HCT116 (cell line): ENCODE measurements around the gene PRPF39. TPM values are rescaled to one million over a fixed set of nuclear protein-coding genes. Genes with fewer than 3 reads are reported as not detected.

Experiments used
- ATAC-seq: fragments of 200-7000 bp; cut with Tn5 transposase; 2 replicates; pipeline ENCODE4 v1.9.1; 2020; ENCODE audit warnings: mild to moderate bottlenecking, moderate library complexity
- BruUV-seq: library from RNA; stranded (reverse); fragments of 400-500 nt; replicated peaks from 2 replicates; lab custom pipeline; 2021; lab: Mats Ljungman, UMichigan
- CTCF ChIA-PET: fragments of 300-600 bp; sonication (Branson Sonifier 250); formaldehyde crosslinking; loops from one replicate; lab custom pipeline; 2021; ENCODE audit warnings: antibody characterized with exemption; lab: Charles Lee
- POLR2A ChIA-PET: fragments of 300-600, 350-600 bp; sonication (Branson Sonifier 250); formaldehyde crosslinking; loops from one replicate; lab custom pipeline; 2021; ENCODE audit warnings: antibody characterized with exemption; lab: Charles Lee
- RAD21 ChIA-PET, 2 experiments: fragments of 300-600 bp; sonication (Branson Sonifier 250); formaldehyde crosslinking; loops; one replicate each; lab custom pipeline; 2023; ENCODE audit warnings: low total read pairs in 2 of 2; ENCODE audit not compliant: uncharacterized antibody in 2 of 2, unreplicated experiment in 2 of 2, low non-redundant PET in 1 of 2; lab: Charles Lee
- DNase-seq: peaks from one replicate; pipeline ENCODE4 v3.0.0-alpha.2; 2010; ENCODE audit warnings: low read depth, low spot score
- H2AFZ ChIP-seq: fragments of 200-600 bp; shearing (Covaris generic), sonication (generic); 2 replicates; pipeline ENCODE4 v1.6.1; 2017; ENCODE audit warnings: low read depth, mixed run types, mixed read lengths, antibody characterized with exemption, low read length; ENCODE audit not compliant: poor library complexity, severe bottlenecking
- H3K27ac ChIP-seq: 2 replicates; pipeline ENCODE4 v1.5.1; 2012; ENCODE audit warnings: low read depth, low read length
- H3K27me3 ChIP-seq: fragments of 200-600 bp; sonication (generic); 2 replicates; pipeline ENCODE4 v1.6.1; 2016; ENCODE audit warnings: mixed run types, low read length, mixed read lengths; ENCODE audit not compliant: insufficient read depth
- H3K36me3 ChIP-seq, 2 experiments: fragments of 200-500 bp in 1 of 2; fragments of 200-600 bp in 1 of 2; sonication (Bioruptor generic) in 1 of 2; sonication (generic) in 1 of 2; 2 replicates each; pipeline versions ENCODE4 v1.5.1 to v1.6.1; 2014 to 2016; ENCODE audit warnings: low read length in 2 of 2, inconsistent platforms in 1 of 2, mixed read lengths in 1 of 2, mixed run types in 1 of 2; ENCODE audit not compliant: insufficient read depth in 2 of 2, control insufficient read depth in 1 of 2
- H3K4me1 ChIP-seq, 2 experiments: fragments of 200-600 bp in 1 of 2; sonication (generic) in 1 of 2; 2 replicates each; pipeline versions ENCODE4 v1.5.1 to v1.6.1; 2012 to 2017; ENCODE audit warnings: low read length in 2 of 2, inconsistent platforms in 1 of 2, mild to moderate bottlenecking in 1 of 2, mixed read lengths in 1 of 2, mixed run types in 1 of 2, moderate library complexity in 1 of 2; ENCODE audit not compliant: insufficient read depth in 2 of 2, control insufficient read depth in 1 of 2
- H3K4me2 ChIP-seq: fragments of 200-600 bp; sonication (generic); 2 replicates; pipeline ENCODE4 v1.6.1; 2017; ENCODE audit warnings: mixed run types, low read length, mixed read lengths
- H3K4me3 ChIP-seq, 2 experiments: fragments of 200-600 bp in 1 of 2; sonication (generic) in 1 of 2; replicated peaks in 1 of 2; 2 replicates each; pipeline ENCODE4 v1.5.1; 2011 to 2016; ENCODE audit warnings: low read length in 2 of 2, control low read depth in 1 of 2, low read depth in 1 of 2, mild to moderate bottlenecking in 1 of 2, mixed read lengths in 1 of 2, mixed run types in 1 of 2
- H3K79me2 ChIP-seq: fragments of 200-600 bp; sonication (generic); 2 replicates; pipeline ENCODE4 v1.6.1; 2017; ENCODE audit warnings: mild to moderate bottlenecking, mixed run types, low read length, moderate library complexity, mixed read lengths; ENCODE audit not compliant: insufficient read depth
- H3K9ac ChIP-seq: fragments of 200-600 bp; sonication (generic); 2 replicates; pipeline ENCODE4 v1.6.1; 2016; ENCODE audit warnings: low read length, mixed read lengths
- H3K9me2 ChIP-seq: fragments of 200-600 bp; sonication (generic), shearing (Covaris generic); 2 replicates; pipeline ENCODE4 v1.6.1; 2017; ENCODE audit warnings: mixed run types, mild to moderate bottlenecking, moderate library complexity; ENCODE audit not compliant: insufficient read depth
- H3K9me3 ChIP-seq, 2 experiments: fragments of 200-500 bp in 1 of 2; fragments of 200-600 bp in 1 of 2; sonication (Bioruptor generic) in 1 of 2; sonication (generic) in 1 of 2; 2 replicates each; pipeline ENCODE4 v1.6.1; 2014 to 2017; ENCODE audit warnings: low read length in 2 of 2, mixed read lengths in 2 of 2, inconsistent platforms in 1 of 2, low read depth in 1 of 2, mild to moderate bottlenecking in 1 of 2, mixed run types in 1 of 2, moderate library complexity in 1 of 2; ENCODE audit not compliant: control insufficient read depth in 1 of 2, insufficient read depth in 1 of 2
- H4K20me1 ChIP-seq: fragments of 200-600 bp; sonication (generic), shearing (Covaris generic); 2 replicates; pipeline ENCODE4 v1.6.1; 2017; ENCODE audit warnings: mixed run types, mild to moderate bottlenecking, moderate library complexity; ENCODE audit not compliant: insufficient read depth
- ATF3 ChIP-seq: IDR thresholded peaks from 2 replicates; pipeline ENCODE4 v1.6.1; 2012
- CBX3 ChIP-seq: IDR thresholded peaks from 2 replicates; pipeline ENCODE4 v1.6.1; 2012; ENCODE audit warnings: low read depth
- CEBPB ChIP-seq: IDR thresholded peaks from 2 replicates; pipeline ENCODE4 v1.6.1; 2012; ENCODE audit warnings: low read depth
- EGR1 ChIP-seq: IDR thresholded peaks from 2 replicates; pipeline ENCODE4 v1.6.1; 2012; ENCODE audit warnings: low read depth
- ELF1 ChIP-seq: IDR thresholded peaks from 2 replicates; pipeline ENCODE4 v1.6.1; 2012; ENCODE audit warnings: low read depth, borderline replicate concordance
- EZH2 ChIP-seq: fragments of 200-600 bp; sonication (generic); IDR thresholded peaks from 2 replicates; pipeline ENCODE4 v1.6.1; 2017; ENCODE audit warnings: antibody characterized with exemption, mixed run types
- EZH2phosphoT487 ChIP-seq: fragments of 200-600 bp; IDR thresholded peaks from 2 replicates; pipeline ENCODE4 v1.6.1; 2018; ENCODE audit warnings: antibody characterized with exemption, borderline replicate concordance
- JUND ChIP-seq: IDR thresholded peaks from 2 replicates; pipeline ENCODE4 v1.6.1; 2012
- POLR2AphosphoS5 ChIP-seq: IDR thresholded peaks from 2 replicates; pipeline ENCODE4 v1.6.1; 2011; ENCODE audit warnings: mild to moderate bottlenecking, low read depth, low read length, moderate library complexity
- RAD21 ChIP-seq: IDR thresholded peaks from 2 replicates; pipeline ENCODE4 v1.6.1; 2012; ENCODE audit warnings: low read depth, mild to moderate bottlenecking
- SIN3A ChIP-seq: IDR thresholded peaks from 2 replicates; pipeline ENCODE4 v1.6.1; 2012; ENCODE audit warnings: low read depth
- SP1 ChIP-seq: IDR thresholded peaks from 2 replicates; pipeline ENCODE4 v1.6.1; 2012; ENCODE audit warnings: low read depth
- SRF ChIP-seq: IDR thresholded peaks from 2 replicates; pipeline ENCODE4 v1.6.1; 2012; ENCODE audit warnings: low read depth
- TCF7L2 ChIP-seq: IDR thresholded peaks from 2 replicates; pipeline ENCODE4 v1.7.0; 2011; ENCODE audit warnings: borderline replicate concordance, inconsistent platforms; ENCODE audit not compliant: insufficient read depth, insufficient read length; ENCODE audit errors: extremely low read depth
- ZBTB33 ChIP-seq: IDR thresholded peaks from 2 replicates; pipeline ENCODE4 v1.6.1; 2011; ENCODE audit warnings: mild to moderate bottlenecking, low read length, moderate library complexity; ENCODE audit not compliant: insufficient replicate concordance; ENCODE audit errors: extremely low read depth
- ZFX ChIP-seq: fragments of 450-650 bp; IDR thresholded peaks from 2 replicates; pipeline ENCODE4 v1.6.1; 2017
- ZNF274 ChIP-seq: fragments of 200-500 bp; sonication (Bioruptor generic); IDR thresholded peaks from 2 replicates; pipeline ENCODE4 v1.6.1; 2014; ENCODE audit warnings: mild to moderate bottlenecking, low read depth, low read length, inconsistent platforms
- intact Hi-C: fragments of 100-400 bp; cut with micrococcal nuclease; formaldehyde crosslinking; loops from 2 replicates; pipeline ENCODE4 v1.10.0; 2022
- total RNA-seq: library from RNA; stranded (reverse); gene quantifications from one replicate; pipeline ENCODE4 v1.2.1, GENCODE V29; 2021; ENCODE audit not compliant: unreplicated experiment
- TF ChIP-seq, protein P1 (sequence below), 3 experiments: fragments of 200-600 bp in 1 of 3; sonication (generic) in 1 of 3; IDR thresholded peaks in 2 of 3; conservative IDR thresholded peaks in 1 of 3; 2 replicates each; pipeline ENCODE4 v1.5.1; 2012 to 2017; ENCODE audit warnings: low read depth in 2 of 3, low read length in 2 of 3, antibody characterized with exemption in 1 of 3, borderline replicate concordance in 1 of 3, control low read depth in 1 of 3, mild to moderate bottlenecking in 1 of 3, mixed read lengths in 1 of 3, mixed run types in 1 of 3, moderate library complexity in 1 of 3; ENCODE audit not compliant: insufficient read depth in 1 of 3

Gene PRPF39
- total RNA-seq, 1 experiment from 2014 or later, result 44.7 TPM

DNA sequence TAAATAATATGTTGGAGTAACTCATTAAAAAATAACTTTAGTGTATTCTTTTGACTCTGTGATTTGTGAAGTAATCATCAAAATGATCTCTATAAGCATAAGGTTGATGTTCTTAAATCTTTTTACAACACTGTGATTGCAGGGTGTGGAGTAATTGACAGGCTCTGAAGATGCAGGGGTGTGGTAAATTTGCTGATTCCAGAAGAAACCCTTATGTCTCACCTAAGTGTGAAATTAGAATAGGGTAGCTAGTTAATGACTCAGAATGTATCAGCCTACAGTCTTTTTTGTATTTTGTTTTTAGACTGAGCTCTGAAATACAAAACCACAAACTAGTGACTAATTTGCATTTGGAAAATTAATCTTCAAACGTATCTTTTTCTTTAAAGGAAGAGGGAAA is 5.9 kb downstream of the PRPF39 start:
- ChIA-PET RAD21 (no interaction called here), CTCF (no interaction called here), POLR2A (no interaction called here)
- Histone ChIP-seq H3K79me2 (peaks cover 100% of the 10 kb centered on the region), H3K9ac (no peak overlapping the region), H3K4me1 (peaks cover 0 to 11% of the 10 kb centered on the region in 2 experiments; a peak in 2 of 4 replicates), H3K9me2 (no peaks in the 10 kb centered on the region), H3K36me3 (peaks cover 0 to 3% of the 10 kb centered on the region in 2 experiments; a peak in 1 of 4 replicates), H3K4me2 (no peak overlapping the region), H3K27me3 (no peaks in the 10 kb centered on the region), H3K9me3 (no peaks in the 10 kb centered on the region), H3K4me3 (no peak overlapping the region), H2AFZ (no peak overlapping the region), H4K20me1 (peaks cover 32% of the 10 kb centered on the region; the same call in 1 of the 2 replicates), H3K27ac (no peak overlapping the region)
- DNase-seq (no peak), ATAC-seq (no peak)
- BruUV-seq, result no TSS peak
- intact Hi-C loops, result loop anchor here (5.0 kb wide), 1 partner anchor 42 kb away; the partner anchor contains the start of gene FKBP3
- TF ChIP-seq EZH2, result no peak
- no peak for TF ChIP-seq CEBPB
- TF ChIP-seq ZBTB33, result no peak
- TF ChIP-seq SP1, result no peak
- TF ChIP-seq ZNF274, result no peak
- TF ChIP-seq ATF3, result no peak
- no peak for TF ChIP-seq CBX3

DNA sequence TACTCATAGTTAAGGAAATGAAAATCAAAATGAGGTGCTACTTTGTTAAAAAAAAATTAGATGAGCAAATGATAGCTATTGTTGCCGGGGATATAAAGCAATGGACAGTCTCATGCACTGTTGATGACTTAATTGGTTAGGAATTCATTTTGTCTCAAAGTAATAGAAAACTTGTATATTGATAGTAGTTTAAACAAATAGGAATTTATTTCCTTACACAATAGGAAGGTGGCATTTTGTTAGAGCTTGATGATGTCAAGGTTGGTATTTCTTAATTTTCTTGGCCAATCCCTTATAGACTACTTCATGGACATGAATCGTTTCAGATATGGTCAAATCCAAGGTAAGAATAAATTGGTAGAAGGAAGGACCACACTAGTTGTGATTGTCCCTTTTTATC is 7.8 kb downstream of the PRPF39 start:
- Histone ChIP-seq H3K4me1 (peaks cover 0 to 2% of the 10 kb centered on the region in 2 experiments; a peak in 1 of 4 replicates), H3K27ac (no peak overlapping the region), H2AFZ (no peak overlapping the region), H3K9me3 (no peaks in the 10 kb centered on the region), H3K4me3 (no peak overlapping the region), H3K4me2 (no peak overlapping the region), H3K9me2 (no peaks in the 10 kb centered on the region), H3K36me3 (peaks cover 11 to 17% of the 10 kb centered on the region in 2 experiments), H4K20me1 (peaks cover 26% of the 10 kb centered on the region; the same call in 1 of the 2 replicates), H3K27me3 (no peaks in the 10 kb centered on the region), H3K9ac (no peak overlapping the region), H3K79me2 (peaks cover 100% of the 10 kb centered on the region)
- POLR2A ChIA-PET, result no interaction called here
- RAD21 ChIA-PET, result no interaction called here
- CTCF ChIA-PET, result interaction anchor here (1.5 kb wide), 1 partner anchor 178 kb away, joined by 3 read pairs; no protein-coding TSS in a partner anchor
- intact Hi-C loops, result loop anchor here (5.0 kb wide), 1 partner anchor 41 kb away; the partner anchor contains the start of gene FKBP3
- no TSS peak for BruUV-seq
- ATAC-seq (no peak), DNase-seq (no peak)
- TF ChIP-seq POLR2AphosphoS5 (no peak), SIN3A (no peak), ZNF274 (no peak), SRF (no peak), JUND (no peak), EZH2phosphoT487 (no peak), ELF1 (no peak), TCF7L2 (no peak), CEBPB (no peak), RAD21 (no peak), EZH2 (no peak), EGR1 (no peak), ZFX (no peak)
- TF ChIP-seq, protein P1, sequence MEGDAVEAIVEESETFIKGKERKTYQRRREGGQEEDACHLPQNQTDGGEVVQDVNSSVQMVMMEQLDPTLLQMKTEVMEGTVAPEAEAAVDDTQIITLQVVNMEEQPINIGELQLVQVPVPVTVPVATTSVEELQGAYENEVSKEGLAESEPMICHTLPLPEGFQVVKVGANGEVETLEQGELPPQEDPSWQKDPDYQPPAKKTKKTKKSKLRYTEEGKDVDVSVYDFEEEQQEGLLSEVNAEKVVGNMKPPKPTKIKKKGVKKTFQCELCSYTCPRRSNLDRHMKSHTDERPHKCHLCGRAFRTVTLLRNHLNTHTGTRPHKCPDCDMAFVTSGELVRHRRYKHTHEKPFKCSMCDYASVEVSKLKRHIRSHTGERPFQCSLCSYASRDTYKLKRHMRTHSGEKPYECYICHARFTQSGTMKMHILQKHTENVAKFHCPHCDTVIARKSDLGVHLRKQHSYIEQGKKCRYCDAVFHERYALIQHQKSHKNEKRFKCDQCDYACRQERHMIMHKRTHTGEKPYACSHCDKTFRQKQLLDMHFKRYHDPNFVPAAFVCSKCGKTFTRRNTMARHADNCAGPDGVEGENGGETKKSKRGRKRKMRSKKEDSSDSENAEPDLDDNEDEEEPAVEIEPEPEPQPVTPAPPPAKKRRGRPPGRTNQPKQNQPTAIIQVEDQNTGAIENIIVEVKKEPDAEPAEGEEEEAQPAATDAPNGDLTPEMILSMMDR (IDR thresholded peaks at IDR 0.05 in 2 of 3, conservative IDR thresholded peaks at IDR 0.05 in 1 of 3; ENCODE audit: borderline replicate concordance in 1 of 3, insufficient read depth in 1 of 3, low read depth in 2 of 3, low read length in 2 of 3), result no peak
